ENCODE data around the gene SLC22A5.

Gene SLC22A5

DNA sequence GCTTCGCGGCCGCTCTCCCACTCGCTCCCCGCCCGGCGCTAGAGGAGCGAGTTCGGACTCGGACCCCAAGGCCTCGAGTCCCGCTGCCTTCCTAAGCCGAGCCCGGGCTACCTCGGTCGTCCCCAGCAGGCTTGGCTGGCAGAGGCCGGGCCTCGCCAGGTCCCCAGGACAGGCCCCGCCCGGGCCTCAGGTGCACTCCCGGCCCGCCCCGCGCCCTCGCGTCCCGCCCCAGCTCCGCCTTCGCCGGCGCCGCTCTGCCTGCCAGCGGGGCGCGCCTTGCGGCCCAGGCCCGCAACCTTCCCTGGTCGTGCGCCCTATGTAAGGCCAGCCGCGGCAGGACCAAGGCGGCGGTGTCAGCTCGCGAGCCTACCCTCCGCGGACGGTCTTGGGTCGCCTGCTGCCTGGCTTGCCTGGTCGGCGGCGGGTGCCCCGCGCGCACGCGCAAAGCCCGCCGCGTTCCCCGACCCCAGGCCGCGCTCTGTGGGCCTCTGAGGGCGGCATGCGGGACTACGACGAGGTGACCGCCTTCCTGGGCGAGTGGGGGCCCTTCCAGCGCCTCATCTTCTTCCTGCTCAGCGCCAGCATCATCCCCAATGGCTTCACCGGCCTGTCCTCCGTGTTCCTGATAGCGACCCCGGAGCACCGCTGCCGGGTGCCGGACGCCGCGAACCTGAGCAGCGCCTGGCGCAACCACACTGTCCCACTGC is at the start of gene SLC22A5:
Gene SLC22A5, plus strand, starts transcription at position 237 of the 707 bp plus-strand sequence. Its CDS starts 263 bp downstream, at position 500.
- DNase-seq (ENCODE audit: low spot score) = peak; percentile 36
- FAIRE-seq = no peak

DNA sequence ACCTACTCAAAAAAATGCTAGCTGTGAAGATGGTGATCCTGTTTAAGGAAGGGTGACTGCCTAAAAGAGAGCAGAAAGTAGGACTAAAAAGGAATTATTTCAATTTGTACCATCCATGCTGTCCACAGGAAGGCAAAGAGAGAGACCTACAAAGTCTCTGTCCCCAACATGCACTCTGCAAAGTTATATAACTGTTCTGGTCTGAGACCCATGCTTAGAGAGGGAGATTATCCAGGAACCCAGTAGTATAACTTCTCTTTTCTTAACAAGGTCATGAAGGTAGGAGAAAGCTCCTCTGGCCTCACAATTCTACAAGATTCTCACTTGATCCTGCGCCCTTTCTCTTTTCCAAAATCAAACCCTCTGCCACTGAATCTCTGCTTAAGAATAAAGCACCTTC is 49.5 kb upstream of the SLC22A5 start:
- DNase-seq (ENCODE audit: low spot score) = no peak
- no peak for FAIRE-seq

DNA sequence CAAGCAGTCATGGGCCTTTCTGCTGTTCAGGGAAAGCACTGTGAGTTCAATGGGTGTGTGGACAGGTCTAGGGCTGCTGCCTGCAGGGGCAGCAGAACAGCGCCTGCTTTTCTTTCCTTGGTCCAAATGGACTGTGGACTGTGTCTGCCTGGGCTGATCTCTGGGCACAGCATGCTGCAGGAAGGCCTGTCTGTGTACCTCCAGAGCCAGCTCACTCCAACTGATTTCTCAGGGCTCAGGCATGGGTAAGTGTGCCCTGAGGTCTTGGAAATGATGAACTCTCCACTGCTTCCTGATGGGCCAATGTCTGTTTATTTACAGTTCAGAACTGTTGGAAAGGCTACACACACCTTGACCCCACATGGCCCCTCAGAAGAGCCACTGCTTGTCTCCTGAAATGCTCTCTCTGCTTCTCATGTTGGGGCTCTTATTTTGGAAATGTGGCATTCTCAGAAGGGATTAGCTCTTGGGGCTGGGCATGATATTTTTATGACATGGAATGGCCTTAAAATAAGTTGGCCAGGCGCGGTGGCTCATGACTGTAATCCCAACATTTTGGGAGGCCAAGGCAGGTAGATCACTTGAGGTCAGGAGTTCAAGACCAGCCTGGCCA is 48.3 kb upstream of the SLC22A5 start:
- DNase-seq (ENCODE audit: low spot score) = no peak
- FAIRE-seq = no peak

DNA sequence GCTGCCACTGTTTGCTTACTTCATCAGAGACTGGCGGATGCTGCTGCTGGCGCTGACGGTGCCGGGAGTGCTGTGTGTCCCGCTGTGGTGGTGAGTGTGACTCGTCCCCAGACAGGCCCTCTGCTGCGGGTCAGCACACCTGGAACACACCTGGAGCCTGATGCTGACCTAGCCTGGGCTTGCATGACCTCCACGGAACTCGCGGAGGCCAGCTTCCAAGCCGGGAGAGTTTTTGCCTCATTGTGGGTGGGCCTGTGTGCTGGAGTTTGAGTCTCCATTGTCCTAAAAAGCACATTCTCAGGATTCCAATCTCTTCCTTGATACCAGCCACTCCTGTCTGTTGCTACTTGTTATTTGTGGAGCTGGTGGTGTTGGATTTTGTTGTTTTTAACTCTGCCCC is 47.2 kb upstream of the SLC22A5 start:
- no peak for FAIRE-seq
- DNase-seq (ENCODE audit: low spot score) = no peak

DNA sequence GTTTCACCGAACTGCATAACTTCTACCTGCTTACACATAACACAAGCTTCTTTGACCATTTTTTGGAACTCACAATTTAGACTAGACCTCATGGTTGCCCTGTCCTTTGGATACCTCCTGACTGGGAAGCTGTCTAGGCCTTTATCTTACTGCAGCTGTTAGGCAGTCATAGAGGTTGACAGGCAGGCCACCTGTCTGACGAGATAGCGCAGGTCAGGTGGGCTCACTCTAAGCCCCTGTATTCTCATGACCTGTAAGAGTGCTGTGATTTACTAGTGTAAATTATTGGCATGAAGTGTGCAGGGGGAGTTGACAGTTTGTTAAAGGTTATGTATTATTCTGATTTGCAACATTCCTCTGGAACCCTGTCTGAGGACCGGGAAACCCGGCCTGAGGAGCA is 46.3 kb upstream of the SLC22A5 start:
- FAIRE-seq = no peak
- no peak for DNase-seq (ENCODE audit: low spot score)

DNA sequence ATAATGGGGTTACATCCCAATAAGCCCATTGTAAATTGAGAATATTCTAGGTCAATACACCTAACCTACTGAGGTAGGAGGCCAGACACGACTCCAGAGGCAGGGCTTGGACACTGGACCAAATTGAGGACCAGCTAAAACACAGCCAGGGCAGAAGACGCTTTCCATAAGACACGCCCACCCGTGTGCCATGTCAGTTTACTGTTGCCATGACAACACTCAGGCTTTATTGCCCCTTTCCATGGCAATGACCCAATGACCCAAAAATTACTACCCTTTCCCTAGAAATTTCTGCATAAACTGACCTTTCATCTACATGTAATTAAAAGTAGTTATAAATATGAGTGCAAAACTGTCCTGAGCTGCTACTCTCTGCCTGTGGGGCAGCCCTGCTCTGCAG is 43.8 kb upstream of the SLC22A5 start:
- FAIRE-seq (no peak), DNase-seq (ENCODE audit: low spot score) (no peak)

DNA sequence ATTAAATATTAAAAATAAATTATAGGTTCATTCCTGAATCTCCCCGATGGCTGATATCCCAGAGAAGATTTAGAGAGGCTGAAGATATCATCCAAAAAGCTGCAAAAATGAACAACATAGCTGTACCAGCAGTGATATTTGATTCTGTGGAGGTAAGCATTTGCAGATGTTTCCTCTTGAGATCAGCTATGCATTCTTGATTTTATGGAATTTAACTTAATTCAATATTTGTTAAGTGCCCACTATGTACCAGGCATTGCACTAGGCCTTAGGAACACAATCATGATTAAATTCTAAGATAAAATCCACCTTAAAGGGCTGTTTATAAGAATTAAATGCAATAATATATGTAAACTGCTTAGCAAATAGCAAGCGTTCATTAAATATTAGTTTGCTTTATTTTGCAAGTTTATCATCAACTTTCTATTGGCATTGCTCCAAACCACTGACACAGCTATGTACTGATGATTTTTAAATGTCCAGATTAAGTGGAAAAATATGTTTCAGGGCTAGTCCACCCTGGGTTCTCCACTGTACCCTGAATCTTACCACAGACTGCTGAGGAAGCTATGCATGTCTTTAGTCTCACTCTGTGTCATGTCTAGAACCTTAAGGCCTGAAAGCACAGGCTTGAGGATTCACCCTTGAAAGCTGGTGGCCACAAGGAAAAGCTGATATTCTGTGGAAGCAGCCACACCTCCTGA is 42.1 kb upstream of the SLC22A5 start:
- DNase-seq (ENCODE audit: low spot score) = no peak
- no peak for FAIRE-seq

DNA sequence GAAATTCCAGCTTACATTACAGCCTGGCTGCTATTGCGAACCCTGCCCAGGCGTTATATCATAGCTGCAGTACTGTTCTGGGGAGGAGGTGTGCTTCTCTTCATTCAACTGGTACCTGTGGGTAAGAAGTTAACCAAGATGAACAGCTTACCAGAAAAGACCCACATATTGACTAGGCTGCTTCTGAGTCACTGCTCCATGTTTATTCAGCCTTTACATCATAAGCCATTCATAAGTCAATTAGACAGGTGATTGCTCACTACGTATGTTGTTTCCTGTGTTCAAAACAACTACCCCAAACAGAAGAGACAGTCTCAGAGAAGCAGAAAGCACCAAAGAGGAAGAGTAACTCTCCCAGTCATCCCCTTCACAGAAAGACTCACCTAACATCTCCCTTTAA is 34.7 kb upstream of the SLC22A5 start:
- FAIRE-seq (no peak), DNase-seq (ENCODE audit: low spot score) (no peak)

DNA sequence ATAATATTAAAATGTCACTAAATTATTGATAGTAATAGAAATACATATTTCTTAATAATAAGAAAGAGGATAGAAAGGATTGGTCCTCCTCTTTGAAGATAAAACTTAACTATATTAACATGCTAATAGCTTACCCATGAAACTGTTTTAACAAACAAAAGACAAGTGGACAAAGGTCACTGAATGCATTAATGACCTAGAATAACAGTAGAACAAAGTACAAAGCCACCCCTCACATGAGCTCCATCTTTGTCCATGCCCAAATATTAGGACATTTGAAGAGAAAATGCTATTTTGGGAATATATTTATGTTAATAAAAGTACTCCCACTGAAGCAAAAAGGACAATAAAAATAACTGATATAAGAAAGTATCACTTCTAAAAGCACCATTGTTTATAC is 34.1 kb upstream of the SLC22A5 start:
- FAIRE-seq (no peak), DNase-seq (ENCODE audit: low spot score) (no peak)

DNA sequence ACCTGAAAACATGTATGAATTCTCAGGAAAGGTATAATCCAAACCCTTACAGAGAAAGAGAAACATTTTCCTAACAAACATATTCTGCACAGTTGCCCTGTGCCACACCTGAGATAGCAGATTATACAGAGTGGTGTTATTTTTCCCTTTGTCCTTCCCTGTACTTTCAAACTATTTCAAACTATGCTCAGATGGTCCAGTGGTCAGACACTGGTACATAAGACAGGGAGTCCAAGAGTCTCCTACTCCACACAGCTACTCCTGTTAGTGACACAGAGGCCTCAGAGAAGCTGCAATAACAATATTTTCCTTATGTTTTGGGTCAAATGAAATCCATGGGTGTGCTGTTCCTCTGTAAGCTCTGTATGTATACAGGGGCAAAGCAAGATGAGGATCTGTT is 30.0 kb upstream of the SLC22A5 start:
- FAIRE-seq = no peak

DNA sequence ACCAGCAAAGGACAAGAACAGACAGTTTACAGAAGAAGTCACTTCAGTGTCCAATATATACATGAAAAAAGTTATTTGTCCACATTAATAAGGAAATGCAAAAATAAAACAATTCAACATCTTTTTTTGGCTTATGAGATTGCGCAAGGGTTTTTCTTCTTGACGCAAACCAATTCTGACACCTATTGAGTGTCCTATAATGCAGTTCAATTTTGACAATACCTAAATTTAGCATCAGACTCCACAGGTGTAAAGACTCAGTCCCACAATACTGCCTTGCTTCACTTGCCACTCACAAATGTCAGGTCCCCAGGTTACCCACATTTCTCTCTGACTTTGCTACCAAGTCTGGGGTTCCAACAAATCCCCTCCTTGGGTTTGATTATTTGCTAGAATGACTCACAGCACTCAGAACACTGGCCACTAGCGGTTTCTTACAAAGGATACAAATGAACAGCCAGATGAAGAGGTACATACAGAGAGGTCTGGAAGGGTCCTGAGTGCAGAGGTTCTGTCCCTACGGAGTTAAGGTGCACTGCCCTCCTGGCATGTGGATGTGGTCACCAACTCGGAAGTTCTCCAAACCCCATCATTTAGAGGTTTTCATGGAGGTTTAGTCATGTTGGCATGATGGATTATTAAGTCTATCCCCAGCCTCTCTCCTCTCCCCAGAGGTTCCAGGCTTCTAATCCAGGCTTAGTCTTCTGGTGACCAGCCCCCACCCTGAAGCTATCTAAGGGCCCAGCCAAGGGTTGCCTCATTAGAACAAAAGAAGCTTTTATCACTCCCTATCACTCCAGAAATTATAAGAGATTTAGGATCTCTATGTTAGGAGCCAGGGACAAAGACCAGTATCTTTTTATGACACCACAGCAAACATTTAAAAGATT is 27.0 kb upstream of the SLC22A5 start:
- FAIRE-seq (no peak), DNase-seq (ENCODE audit: low spot score) (no peak)

More for the DNA sequence above, 30.0 kb upstream of the SLC22A5 start:
- DNase-seq (ENCODE audit: low spot score) = no peak

DNA sequence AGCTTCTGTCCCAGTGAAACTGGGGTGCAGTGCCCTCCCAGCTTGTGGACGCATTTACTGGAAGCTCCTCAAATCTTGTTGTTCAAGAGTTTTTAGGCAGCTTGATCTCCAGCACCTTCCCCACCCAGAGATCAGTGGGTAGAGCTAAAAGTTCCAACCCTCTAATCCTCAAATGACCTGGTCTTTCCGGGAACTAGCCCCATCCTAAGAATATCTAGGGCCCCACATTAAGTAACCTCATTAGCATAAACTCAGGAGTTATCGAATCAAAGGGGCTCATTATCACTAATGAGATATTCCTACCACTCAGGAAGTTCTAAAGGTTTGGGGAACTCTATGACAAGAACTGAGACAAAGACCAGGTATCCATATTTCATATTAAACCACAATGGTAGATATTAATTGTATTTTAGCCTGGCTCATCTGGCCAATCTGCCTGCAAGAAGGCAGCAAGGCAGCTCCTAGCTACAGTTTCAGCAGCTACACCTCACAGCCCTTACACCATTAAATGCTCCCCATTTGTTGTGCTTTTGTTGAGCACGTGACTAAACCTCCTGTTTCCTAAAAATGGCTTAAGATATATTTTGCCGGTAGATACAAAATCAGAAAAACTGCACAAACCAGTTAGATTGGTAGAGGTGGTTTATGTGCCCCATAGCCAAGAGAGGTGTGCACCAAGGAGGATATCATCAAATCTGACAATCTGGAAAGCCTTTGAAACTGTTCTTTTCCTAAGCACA is 24.6 kb upstream of the SLC22A5 start:
- DNase-seq (ENCODE audit: low spot score) (no peak), FAIRE-seq (no peak)

DNA sequence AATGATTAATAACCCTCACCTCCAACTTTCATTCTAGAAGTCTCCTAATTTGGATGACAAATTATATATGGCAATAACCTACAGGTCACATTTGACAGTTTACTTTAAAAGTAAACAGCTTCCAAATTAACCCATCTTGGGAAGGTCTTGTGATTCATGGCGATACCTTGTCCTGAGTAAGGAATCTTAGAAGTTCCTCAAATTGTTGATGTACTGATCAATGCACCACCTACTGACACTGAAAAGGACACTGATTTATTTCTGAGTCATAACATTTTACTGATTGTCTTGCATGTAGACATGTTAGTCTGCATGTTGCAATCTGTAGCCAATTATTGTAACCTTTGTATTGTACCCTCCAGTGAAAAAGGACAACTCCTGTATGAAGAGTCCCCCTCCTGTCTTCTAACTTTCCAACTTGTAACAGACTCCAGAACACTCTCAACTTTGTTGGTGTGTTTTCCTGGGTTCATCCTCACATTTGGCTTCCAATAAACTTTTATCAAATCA is 16.0 kb upstream of the SLC22A5 start:
- FAIRE-seq (no peak), DNase-seq (ENCODE audit: low spot score) (no peak)

DNA sequence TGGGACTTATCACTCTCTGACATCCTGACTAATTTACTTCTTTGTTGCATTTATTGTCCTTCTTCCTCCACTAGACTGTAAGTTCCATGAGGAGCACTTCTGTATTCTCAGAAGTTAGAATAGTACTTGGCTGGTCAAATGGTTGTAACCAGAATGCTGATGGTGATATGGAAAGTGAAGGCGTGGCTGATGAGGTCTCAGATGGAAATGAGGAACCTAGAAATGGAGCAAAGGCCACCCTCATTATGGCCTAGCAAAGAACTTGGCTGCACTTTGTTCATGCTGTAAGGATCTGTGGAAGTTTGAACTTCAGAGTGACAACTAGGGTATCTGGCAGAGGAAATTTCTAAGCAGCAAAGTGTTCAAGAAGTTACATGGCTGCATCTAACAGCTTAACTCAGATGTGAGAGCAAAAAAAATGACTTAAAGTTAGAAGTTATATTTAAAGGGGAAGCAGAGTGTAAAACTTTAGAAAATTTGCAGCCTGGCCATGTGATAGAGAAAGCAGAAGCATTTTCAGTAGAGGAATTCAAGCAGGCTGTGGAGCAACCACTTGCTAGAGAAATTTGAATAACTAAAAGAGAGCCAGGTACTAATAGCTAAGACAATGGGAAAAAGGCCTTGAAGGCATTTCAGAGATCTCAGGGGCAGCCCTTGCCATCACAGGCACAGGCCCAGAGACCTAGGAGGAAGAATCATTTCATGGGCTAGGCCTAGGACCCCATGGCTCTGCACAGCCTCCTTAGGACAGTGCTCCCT is 14.9 kb upstream of the SLC22A5 start:
- DNase-seq (ENCODE audit: low spot score) = no peak
- no peak for FAIRE-seq

DNA sequence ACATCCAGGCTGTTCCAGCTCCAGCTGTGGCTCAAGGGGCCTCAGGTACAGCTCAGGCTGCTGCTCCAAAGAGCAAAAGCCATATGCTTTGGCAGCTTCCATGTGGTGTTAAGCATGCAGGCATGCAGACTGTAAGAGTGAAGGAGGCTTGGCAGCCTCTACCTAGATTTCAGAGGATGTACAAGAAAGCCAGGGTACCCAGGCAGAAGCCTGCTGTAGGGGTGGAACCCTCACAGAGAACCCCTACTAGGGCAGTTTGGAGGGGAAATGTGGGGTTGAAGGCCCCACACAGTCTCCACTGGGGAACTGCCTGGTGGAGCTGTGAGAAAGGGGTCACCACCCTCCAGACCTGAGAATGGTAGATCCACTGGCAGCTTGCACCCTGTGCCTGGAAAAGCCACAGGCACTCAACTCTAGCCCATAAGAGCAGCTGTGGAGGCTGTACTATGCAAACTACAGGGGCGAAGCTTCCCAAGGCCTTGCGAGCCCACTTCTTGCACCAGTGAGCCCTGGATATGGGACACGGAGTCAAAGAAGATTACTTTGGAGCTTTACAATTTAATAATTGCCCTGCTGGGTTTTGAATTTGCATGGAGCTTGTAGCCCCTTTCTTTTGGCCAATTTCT is 14.3 kb upstream of the SLC22A5 start:
- no peak for DNase-seq (ENCODE audit: low spot score)
- FAIRE-seq = no peak

DNA sequence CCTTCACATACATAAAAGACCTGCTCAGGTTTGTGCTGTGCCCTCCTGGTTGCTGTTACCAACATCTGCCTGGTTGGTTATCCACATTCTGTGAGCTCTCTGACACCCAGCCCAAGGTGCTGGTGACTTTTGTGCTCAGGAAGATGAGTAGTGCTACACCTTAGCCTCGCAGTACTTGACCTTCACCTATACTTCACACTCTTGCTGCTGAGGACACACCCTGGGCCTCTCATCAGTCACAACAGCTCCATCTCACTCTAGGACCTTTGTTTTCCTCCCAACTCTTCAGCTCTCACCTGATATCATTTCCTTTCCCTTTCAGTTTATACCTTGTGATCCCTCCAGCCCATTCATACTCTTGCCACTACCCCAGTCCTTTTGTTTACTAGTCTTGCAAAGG is 10.7 kb upstream of the SLC22A5 start:
- FAIRE-seq (no peak), DNase-seq (ENCODE audit: low spot score) (no peak)

DNA sequence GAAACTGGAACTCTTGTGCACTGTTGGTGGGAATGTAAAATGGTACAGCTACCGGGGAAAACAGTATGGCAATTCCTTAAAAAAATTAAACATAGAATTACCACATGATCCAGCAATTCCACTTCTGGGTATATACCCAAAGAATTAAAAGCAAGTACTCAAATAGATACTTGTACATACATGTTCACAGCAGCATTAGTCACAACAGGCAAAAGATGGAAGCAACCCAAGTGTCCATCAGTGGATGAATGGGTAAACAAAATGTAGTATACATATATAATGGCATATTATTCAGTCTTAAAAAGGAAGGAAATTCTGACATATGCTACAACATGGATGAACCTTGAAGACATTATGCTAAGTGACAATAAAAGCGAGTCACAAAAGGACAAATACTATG is 7.4 kb upstream of the SLC22A5 start:
- no peak for FAIRE-seq
- no peak for DNase-seq (ENCODE audit: low spot score)

DNA sequence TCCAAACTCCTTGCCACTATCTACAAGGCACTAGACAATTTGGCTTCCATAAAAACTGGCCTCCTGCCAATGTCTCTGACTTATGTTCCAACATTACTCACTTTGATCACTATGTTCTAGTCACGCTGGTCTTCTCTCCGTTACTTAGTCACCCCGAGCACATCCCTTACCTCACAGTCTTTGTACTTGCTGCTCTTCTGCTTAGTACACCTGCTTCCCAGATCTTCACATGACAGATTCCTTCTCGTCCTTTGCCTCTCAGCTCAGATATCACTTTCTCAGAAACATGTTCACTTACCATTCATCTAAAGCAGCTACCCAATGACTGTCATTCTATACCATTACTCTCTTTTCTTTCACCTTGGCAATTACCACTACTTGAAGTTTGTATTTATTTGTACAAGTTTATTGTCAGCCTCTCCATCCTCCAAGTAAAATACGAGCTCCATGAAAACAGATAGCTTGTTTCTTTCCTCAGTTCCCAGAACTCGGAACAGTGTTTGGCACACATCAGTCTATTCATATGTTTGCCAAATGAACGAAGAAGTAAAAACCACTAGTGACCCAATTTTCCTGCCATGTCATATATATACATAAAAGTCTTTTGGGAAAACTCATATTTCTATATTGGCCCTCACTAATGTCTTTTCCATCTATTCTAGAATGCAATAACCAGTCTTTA is 5.9 kb upstream of the SLC22A5 start:
- peak; percentile 81 for FAIRE-seq

DNA sequence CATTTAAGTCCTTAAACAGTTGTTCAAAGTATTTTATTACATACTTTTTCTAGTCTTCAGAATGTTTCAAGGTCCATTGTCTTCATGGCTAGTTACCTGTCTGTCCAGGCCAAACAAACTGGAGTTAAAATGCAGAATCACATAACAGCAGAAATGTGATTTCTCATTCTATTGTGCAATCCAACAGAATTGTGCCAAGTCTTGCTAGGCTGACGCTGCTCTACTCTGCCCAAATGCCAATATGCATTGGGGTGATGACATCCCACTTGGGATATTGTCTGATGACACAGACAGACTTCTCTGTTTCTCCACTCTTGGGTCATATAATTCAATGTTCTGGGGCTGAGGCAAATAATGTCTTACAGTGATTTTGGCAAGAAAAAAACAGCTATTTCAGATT is 5.2 kb upstream of the SLC22A5 start:
- FAIRE-seq = no peak
- no peak for DNase-seq (ENCODE audit: low spot score)

More for the DNA sequence above, 5.9 kb upstream of the SLC22A5 start:
- DNase-seq (ENCODE audit: low spot score) = peak; percentile 89

Data from RCC 7860 (cell line).